DMS114 treated with DMSO at 0.1 percent for 48 hours (cell line): ENCODE data around the gene SH3RF3.

Experiments used
- DNase-seq: peaks from one replicate; lab custom pipeline; 2025; ENCODE audit not compliant: unreplicated experiment; lab: John Stamatoyannopoulos, UW

Gene SH3RF3

DNA sequence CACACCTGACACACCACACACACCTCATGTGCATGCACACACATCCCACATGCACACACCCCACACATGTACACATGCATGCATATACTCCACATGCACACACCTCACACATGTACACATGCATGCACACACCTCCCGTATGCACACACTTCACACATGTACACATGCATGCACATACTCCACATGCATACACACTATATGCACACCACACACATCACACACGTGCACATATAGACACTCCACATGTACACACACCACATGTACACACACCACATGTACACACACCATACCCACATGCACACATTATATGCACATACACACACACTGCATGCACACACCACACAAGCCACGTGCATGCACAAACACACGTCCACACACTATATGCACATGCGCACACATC is 384.2 kb downstream of the SH3RF3 start:
- DNase-seq, result no peak

DNA sequence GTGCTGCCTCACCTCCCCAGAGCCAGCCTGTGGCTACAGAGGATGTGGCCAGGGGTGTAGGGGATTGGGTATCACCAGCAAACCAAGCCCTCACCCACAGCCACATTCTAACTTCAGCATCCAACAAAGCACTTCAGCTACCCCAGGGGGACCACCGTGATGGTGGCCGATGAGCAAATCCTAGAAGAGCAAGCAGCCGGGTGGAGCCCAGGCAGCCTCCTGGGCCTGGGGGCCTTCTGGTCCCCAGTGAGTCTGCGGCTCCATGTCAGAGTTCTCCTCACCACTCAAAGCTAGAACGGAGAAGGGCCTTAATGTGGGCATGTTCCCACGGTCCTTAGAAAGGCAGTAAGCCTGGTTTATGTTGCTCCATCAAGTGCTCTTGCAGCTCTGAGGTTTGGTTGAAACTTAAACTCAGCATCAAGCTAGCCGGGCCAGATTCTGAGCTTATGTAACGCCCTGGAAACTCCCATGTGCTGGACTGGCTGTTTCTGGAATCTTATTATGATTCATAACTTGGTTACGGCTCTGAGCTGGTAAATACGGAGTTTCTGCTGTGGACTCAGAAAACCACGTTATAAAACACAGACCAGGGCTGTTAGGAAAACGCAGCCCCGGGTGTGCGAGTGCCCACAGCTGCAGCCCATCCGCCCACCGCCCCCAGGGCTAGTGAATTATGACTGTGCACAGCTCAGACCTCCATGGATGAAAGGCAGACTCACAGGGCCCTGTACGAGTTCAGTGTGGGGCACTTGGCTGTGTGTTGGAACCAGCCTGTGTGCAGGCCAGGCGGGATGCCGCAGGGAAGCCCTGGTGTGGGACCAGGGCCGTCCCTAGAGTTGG is 385.0 kb downstream of the SH3RF3 start:
- DNase-seq, result no peak

DNA sequence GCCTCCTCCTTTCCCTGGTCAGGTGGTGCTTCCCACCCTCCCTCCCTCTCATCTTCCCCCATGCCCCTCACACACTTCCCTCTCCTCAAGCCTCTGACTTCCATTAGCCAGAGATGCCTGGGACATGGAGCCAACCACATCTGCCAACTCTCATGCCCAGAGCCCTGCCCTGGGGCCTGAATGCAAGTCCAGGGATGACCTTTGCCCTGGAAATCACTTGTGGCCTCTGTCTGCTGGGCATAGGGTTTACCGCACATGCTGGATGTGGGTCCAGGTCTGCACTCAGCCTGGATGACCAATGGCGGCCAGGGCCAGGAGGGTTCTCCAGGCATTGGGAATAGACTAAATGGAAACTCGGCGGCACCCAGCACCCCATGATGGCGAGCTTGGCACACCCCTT is 385.9 kb downstream of the SH3RF3 start:
- DNase-seq, result no peak

- DNase-seq, result no peak
These were observed 387.6 kb downstream of the SH3RF3 start for GRCh38 chr2:109516445-109517117.

- DNase-seq, result no peak
These were observed 388.3 kb downstream of the SH3RF3 start for GRCh38 chr2:109517118-109517889.

GRCh38 chr2:109519513-109519912 is 390.5 kb downstream of the SH3RF3 start:
- DNase-seq, result no peak

- DNase-seq, result no peak
These were observed 392.4 kb downstream of the SH3RF3 start for GRCh38 chr2:109521233-109522062.

- DNase-seq, result no peak
These were observed 393.0 kb downstream of the SH3RF3 start for GRCh38 chr2:109522063-109522374.

DNA sequence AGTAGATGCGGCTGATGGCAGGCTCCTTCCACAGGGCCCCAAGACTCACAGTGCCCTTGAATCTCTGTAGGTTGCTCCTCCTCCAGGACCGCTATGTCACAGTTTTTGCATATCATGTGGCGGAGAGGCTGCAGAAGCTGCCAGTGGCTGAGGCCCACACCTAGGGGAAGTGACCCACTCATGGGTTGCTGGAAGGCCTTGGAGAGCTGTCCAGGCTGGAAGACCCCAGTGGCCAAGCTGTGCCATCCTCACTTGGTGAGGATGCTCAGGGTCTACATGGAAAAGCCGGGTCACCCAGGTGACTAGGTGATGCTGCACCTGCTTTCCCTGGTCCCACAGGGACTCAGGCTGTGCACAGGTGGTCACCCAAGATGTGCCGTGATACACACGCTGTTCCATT is 394.1 kb downstream of the SH3RF3 start:
- DNase-seq, result no peak

- no peak for DNase-seq
These were observed 394.7 kb downstream of the SH3RF3 start for GRCh38 chr2:109523536-109524361.

GRCh38 chr2:109525836-109526235 is 396.8 kb downstream of the SH3RF3 start:
- DNase-seq, result no peak

DNA sequence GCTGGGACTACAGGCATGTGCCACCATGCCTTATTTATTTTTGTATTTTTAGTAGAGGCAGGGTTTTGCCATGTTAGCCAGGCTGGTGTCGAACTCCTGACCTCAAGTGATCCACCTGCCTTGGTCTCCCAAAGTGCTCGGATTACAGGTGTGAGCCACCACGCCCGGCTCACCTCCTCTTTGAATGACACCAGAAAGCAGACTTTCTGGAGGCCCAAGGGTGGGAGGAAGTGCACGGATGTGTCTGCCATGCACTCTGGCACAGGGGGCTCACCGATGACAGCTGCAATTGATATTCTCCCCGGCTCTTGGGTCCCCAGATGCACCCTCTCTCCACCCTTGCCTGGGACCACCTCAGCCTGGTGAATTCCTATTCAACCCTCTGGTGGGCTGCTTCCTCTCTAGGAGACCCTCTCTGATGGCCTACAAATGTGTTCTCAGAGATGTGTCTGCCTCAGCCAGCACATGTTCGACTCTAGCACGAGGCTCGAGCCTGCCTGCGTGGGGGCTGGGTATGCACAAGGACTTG is 397.5 kb downstream of the SH3RF3 start:
- DNase-seq, result no peak

DNA sequence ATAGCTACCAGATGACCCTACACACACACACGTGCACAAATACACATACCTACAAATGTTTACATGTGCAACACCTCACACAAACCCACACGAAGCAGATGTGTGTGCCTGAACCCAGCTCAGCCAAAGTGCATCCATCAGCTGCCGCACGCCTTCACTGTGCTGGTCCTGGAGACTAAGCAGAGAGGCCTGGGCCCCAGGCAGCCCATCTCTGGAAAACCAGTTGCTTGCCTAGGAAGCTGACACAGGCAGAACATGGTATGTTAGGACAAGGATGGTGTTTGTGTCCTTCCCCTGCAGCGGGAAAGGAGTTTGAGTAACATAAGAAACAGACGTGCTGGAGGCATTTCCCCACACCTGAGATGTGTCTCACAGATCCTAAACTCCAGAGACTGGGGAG is 398.1 kb downstream of the SH3RF3 start:
- no peak for DNase-seq

DNA sequence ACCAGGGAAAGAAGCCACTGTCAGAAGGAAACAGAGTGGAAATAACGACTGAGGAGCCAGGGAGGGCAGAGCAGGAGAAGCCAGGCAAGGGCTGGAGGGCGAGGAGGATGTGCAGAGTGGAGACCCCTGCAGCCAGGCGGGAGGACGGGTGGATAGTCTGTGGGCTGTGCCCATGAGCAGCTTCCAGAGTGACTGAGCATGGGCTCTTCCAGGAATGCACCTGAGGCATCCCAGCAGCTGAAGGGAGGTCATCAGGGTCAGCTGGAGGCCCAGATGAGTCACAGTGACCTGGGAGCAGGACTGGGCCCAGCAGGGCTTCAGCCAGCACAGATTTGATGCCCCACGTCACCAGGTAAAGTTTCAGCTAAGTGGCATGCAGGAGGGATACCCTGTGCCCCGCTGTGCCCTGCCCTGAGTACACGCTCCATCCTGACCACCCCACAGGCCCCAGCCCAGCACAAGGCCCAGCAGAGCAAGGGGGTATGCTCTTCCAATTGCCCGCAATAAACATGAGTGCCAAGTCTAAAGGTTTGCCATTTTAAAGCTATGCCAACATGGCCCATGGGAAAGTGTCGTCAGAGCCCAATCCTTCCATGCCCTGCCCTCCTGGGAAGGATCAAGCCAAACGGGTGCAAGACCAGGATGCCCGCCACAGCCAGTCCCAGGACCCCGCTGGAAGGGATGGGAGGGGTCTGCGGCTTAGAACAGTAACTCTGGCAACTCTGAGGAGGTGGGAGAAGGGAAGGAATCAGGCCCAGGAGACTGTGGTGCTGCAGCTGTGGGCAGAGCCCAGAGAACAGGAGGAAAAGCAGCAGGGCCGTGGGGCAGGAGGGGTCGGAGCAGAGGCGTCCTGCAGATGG is 399.1 kb downstream of the SH3RF3 start:
- DNase-seq, result no peak

GRCh38 chr2:109528811-109529501 is 400.0 kb downstream of the SH3RF3 start:
- DNase-seq, result no peak

DNA sequence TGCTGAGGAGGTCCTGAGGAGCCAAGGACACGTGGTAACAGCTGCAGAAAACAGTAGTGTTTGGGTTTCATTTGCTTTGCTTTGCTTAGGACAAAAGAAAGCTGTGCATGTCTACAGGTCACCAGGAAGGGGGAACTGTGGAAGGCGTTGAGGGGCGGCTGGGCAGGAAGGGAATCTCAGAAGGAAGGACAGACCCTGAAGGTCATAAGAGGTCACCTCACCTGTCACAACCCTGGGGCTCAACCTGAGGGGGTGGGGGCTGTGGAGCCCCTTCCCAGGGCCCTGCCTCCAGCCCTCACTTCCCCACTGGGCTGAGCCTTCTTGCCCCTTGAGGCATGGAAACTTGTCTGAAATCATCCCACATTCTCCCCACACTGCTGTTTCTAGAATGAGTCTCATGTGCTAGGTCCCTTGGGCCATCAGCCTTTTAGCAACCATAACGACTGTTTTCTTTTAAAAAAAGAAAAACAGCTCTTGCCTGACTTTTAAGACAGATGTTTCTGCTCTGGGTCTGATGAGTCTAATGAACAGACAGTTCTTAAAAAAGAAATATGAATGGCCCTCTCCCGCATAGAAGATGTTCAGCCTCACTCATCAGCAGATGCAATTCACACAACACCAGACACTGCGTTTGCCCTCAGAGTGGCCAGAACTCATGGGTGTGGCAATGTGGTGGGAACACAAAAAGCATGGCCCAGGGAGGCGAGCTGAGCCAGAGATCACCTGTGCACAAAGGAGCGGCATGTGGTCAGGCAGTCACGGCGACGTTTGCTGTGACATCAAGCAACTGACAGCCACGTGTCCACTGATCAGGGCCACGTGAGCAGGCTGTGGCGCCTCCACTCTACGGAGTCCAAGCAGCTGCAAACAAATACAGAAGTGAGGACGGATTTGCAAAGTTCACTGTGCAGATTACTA is 400.8 kb downstream of the SH3RF3 start:
- no peak for DNase-seq

GRCh38 chr2:109530712-109531111 is 401.7 kb downstream of the SH3RF3 start:
- DNase-seq, result no peak
